Kidney capillary endothelial cell (primary cell): Measurements from ENCODE around the gene FAM131C.
"Not testable (repeated sequence)": the region's sequence is repeated elsewhere in the genome, so short reads cannot be mapped to it uniquely, and the experiment has no call there.

Experiments
- DNase-seq: peaks from one replicate; pipeline ENCODE4 v3.0.0-alpha.2; 2018; ENCODE audit warnings: low spot score

FAM131C gene

DNA sequence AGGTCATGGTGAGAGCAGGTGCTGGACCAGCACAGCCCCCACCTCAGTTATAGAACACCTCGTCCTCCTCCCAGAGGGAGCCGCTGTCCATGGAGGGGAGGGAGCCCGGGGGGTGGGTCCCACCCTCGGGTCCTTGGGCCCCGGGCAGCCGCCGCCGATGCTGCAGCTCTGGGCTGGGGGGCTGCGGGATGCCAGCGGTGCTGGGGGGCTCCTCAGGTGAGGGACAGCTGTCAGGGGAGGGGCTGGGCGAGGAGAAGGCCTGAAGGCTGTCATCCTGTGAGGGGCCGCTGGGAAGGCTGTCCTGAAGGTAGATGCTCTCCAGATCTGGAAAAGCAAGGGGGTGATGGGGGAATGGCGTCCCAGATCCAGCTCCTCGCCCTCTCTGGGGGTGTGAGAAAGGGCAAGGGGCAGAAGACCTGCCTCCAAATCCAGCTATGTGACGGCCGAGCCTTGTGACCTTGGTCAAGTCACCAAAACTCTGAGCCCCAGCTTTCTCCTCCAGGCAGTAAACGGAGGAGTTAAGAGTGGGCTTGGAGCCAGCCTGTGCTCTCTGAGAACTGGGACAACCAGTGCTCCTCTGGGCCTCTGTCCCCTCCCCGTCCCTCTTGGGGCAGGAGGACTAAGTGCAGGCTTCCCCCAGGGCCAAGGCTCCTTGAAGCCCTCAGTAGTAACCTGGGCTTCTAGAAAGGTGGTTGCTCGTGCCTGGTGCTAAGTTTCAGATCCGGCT lies 14.9 kb downstream of the FAM131C start:
- not testable (repeated sequence) for DNase-seq

DNA sequence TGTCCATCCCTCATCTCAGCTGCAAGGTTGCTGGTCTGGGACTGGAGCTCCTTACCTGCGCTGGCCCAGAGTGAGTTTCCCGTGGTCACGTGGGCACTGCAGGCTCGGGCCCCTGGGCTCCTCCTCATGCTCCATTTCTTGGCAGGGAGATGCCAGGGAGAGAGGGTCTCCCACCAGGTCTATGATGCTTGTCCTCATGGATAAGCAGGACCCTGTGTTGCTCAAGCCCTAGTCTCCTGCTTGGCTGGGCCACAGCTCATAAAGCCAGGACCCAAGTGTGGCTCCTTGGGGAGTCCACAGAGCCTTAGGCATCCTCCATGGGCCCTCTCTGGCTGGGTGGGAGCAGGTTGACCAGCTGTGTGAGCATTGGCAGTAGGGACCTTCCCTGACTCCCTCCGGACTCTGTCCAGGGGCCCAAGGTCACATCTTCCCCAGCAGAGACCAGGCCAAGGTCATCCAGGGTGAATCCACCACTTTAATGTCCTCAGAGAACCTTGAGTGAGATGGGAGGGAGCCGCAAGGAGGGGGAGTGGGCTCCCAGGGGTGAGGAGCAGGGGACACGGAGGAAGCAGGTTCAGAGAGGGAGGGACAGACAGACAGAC lies 16.0 kb downstream of the FAM131C start:
- DNase-seq = not testable (repeated sequence)

DNA sequence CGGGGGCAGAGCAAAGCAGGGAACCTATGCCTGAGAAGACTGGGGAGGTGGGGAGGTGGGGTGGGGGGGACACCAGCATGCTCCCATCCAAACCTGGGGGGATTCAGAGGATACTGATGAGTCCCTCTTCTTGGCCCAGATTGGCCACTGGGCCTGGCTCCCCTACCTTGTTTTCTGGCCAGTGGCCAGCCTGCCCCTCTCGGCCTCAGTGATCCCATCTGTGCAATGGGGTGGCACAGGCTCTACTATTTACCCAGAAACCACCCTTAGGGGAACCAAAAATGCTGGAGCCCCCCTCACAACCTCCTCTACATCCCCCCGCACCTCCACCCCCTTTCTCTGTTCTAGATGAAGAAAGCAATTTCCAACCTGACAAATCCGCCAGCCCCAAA lies 16.9 kb downstream of the FAM131C start:
- DNase-seq = not testable (repeated sequence)

DNA sequence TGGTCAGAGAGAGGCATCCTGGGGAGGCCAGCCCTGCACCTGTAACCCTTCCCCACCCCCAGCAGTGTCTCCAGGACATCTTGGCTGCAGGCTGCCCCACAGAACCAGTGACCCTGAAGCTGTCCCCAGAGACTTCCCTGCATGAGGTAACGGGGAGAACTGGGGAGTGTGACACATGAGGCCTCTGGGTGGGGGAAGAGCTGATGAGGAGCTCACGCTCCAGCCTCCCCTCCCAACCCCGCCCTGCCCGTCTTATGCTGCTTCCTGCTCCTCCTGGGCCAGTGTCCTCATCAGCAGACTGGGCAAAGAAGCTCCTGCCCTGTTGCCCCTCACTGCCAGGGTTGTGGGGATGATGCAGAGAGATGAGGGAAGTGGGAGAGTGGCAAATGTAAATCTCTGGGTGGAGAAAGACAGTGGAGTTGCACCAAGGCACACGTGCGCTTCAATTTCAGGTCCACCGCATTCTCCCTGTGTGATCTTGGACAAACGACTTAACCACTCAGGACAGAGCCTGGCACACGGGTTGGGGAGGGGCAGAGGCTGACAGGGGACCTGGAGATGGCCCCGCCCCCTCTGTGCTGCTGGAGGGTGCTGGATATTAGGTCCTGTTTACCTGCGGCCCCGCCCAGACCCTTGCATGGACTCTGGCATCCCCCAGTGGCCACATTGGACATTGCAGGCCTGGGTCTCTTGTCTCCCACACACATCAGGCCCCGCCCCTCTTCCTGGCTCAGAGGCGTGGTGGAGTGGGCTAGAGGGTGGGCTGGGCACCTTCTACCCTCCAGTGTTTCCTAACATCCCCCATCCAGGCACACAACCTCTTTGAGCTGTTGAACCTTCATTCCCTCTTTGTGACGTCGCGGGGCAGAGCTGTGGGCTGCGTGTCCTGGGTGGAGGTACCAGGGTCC lies 17.6 kb downstream of the FAM131C start:
- no peak for DNase-seq

DNA sequence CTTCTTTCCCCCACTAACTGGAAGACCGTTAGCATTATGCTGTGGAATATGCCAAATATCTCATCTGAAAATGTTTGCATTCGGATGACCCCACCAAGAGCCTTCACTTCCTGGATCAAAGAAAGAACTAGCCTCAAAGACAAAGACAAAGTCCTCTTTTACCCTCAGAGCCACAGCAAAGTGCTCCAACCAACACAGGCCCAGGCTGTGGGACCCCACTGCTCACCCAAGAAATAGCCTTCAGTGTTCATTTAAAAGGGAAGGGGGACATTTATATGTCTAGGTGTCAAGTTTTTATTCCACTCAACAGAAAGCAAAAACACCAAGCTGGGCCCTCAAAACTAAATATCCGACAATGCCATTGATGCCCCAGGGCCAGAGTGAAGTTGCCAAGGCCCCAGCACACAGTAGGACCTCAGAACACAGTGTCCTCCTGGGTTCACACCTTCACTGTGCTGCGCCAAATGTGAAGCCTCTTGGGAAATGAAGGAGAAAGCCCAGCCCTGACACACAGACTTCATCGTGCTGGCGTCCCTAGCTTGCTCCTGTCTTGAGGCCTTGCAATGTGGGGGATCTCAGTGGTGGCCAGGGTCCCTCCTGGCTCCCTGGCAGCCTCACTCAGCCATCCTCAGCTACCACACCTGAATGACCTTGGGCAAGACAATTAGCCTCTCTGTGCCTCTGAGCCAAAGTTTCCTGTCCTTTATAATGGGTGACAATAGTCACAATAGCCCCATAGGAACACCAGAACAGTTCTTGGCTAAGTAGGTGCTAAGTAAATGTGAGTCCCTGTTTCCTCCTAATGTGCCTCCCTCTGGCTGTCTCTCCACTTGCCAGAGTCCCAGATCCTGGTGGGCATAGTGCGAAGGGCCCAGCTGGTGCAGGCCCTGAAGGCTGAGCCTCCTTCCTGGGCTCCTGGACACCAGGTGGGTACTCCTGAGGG lies 18.6 kb downstream of the FAM131C start:
- no peak for DNase-seq

DNA sequence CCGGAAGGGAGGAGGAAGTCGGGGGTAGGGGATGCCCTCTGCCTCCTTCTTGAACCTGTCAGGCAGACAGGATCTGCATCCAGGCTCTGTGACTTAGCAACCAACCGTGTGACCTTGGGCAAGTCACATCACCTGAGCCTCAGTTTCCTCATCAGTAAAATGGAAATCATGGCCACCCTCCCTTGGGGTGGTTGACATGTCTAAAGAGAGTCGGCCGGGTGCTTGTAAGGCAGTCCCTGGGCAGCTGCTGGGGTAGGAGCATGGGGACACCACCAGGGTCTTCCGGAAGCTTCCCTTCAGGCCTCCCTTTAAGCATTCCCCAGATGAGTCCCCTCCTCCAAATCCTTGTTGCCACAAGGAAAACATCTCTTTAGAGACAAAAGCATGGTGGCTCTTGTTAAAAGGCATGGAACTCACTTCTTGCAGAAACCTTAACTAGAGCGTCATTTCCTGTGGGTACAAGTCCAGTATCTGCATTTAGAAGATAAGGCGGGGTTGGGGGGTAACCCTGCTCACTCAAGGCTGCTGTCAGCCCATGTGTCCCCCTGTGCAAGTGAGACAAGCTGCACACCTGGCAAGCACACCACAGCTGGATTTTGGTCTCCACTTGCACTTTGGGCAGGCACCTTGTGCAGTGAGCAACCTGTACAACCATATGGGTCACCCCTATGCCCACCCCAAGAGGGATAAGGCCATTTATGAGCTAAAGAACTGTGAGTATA lies 19.5 kb downstream of the FAM131C start:
- no peak for DNase-seq

DNA sequence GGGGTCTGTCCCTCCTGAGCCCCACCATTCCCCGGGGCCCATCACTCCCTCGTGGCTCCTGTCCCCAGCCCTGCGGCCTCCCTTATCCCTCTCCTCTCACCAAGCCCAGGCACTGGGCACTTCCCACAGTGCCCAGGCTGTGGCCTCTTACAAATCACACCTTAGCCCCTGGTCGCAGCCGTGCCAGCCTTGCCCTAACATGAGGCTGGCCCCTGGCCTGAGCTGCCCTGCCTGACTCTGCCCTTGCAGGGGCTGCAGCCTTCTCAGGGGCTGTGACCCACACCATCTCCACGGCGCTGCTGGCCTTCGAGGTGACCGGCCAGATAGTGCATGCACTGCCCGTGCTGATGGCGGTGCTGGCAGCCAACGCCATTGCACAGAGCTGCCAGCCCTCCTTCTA lies 21.5 kb downstream of the FAM131C start:
- not testable (repeated sequence) for DNase-seq

DNA sequence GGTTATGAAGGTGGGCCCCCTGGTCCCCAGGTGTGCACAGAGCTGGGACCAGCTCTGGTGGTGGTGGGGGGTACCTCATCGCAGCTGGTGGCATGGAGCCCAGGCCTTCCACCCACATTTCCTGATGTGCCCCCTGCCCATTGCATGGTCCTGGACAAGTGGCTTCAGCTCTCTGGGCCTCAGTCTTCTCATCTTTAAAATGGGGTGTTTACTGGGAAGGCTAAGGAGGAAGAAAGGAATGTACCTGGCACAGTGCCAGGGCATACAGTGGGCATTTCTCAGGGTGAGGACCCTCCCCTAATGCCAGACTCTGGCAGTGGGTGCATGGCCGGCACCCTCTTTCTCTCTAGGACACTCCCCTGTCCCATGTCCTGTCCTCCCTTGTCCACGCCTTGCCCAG lies 22.4 kb downstream of the FAM131C start:
- no peak for DNase-seq

DNA sequence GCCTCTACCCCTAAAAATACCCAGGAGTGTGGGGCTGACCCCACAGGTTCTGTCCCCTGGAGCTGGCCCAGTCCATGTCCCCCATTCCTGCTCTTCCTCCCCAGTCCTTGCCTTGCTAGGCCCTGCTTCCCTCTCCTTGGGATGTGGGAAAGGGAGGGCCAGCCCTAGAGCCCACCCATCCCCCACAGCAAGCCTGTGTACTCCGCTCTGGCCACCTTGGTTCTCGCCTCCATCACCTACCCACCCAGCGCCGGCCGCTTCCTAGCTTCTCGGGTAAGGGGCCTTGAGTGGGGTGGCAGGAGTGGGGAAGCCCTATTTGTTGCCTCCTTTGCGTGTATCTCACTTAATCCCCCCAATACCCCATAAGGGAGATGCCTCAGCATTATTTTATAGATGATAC lies 23.1 kb downstream of the FAM131C start:
- DNase-seq = no peak

DNA sequence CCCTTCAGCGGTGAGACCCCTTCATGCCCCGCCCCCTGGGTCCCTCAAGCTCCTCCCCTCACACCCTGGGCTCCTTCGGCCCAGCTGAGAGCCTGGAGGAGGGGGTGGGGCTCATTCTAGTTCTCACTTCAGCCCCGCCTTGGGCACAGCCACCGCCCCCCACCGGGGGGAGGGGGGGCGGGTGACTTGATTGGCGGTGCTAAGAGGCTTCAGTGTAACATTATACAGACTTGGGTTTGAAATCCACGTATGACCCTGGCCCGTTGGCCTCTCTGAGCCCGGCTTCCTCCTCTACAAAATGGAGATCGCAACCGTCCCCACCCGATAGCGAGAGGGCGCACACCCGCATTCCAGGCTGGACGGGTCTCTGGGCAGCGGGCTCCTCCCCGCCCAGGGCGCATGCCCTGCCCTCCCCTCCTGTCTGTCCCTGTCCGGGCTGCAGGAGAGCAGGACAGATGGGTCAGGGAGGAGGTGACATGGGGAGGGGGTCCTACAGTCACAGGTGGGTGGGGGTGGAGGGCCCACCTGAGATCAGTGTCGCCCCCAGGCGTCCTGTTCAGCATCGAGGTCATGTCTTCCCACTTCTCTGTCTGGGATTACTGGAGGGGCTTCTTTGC lies 24.8 kb downstream of the FAM131C start:
- no peak for DNase-seq

DNA sequence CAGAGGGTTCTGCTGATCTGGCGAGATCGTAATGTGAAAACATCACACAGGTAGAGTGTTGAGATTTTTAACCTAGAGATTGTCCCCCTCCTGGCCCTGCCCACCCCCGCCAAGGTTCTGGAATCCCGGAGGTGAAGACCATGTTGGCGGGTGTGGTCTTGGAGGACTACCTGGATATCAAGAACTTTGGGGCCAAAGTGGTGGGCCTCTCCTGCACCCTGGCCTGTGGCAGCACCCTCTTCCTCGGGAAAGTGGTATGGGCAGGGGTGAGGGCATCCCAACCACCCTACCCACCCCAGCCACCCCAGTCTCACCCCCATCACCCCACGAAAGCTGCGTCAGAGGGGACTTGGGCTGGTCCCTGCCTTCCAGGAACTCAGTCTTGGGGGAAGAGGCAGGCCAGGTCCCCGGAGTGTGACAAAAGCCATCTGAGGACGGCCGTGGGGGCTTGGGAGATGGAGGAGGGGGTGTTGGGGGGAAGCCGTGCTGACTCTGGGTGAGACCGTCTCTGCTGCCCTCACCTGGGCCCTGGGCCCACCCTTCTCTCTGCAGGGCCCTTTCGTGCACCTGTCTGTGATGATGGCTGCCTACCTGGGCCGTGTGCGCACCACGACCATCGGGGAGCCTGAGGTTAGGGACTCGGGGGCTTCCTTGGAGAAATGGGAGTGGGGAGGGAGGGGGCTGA lies 25.5 kb downstream of the FAM131C start:
- no peak for DNase-seq

DNA sequence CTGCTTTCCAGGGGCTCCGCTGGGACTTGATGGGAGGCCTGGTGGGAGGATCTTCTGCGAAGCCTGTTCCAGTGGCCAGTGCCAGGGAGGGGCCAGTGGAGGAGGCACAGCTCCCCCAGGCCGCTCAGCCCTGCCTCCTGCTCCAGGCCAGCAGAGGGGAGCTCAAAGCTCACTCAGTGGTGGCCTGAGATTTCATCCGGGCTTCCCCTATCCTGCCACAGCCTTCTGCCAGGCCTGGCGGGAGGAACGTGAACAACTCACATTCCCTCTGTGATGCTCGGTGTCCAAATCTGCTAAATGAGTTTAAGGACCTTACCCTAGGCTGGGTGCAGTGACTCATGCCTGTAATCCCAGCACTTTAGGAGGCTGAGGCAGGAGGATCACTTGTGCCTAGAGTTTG lies 26.6 kb downstream of the FAM131C start:
- no peak for DNase-seq

DNA sequence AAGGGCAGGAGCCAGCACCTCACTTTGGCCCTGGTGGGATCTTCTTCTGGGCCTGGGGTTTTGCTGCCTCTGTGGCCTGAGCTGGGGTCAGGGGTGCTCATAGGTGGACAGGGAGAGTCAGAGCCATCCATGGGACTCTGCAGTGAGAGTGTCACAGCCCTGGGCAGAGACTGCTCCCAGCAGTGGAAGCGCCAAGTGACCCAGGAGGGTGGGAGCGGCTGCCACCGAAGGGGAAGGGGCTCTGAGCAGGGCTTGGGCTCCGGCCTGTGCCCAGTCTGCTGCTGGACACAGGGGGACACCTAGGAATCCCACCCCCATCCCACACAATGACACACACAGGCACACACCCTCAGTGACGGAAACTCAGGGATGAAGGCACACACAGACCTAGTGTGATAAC lies 29.5 kb downstream of the FAM131C start:
- no peak for DNase-seq

DNA sequence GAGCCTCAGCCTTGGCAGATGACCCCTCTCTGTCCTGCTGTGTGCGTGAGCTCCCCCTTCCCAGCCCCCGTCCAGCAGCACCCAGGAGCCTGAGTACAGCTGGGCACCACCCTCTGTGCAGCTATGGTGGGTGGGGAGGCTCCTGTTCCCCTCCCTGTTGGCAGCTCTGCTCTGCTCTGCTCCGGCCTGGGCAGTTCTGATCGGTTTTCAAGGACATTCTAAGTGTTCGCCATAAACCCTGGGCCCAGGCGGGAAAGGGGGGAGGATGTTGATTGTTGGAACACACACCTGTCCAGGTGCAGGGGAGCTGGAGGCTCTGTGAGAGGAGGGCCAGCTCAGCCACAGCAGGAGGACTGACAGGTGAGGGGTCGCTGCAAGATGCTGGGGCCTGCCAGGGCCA lies 29.9 kb downstream of the FAM131C start, which contains the start of gene CLCNKB:
CLCNKB (plus strand) TSS at position 262 of the 400 bp plus-strand sequence. CDS start 711 bp downstream, outside the sequence.
- DNase-seq = no peak

DNA sequence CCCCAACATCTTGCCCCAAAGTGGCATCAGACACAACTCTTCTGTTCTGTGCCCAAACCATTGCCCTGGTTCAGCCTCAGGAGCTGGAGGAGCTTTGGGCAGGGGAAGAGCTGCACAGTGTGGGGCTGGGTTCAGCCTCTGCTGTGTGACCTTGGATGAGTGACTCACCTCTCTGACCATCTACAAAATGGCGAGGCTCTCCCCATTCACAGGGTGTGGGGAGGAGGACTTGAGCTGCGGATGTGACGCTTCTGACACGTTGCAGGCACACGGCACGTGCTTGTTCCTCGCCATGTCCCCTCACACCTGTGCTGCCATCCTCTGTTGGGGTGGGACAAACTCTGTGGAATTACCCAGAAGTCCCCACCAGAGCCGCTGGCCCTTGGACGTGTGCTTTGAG lies 30.8 kb downstream of the FAM131C start:
- not testable (repeated sequence) for DNase-seq

DNA sequence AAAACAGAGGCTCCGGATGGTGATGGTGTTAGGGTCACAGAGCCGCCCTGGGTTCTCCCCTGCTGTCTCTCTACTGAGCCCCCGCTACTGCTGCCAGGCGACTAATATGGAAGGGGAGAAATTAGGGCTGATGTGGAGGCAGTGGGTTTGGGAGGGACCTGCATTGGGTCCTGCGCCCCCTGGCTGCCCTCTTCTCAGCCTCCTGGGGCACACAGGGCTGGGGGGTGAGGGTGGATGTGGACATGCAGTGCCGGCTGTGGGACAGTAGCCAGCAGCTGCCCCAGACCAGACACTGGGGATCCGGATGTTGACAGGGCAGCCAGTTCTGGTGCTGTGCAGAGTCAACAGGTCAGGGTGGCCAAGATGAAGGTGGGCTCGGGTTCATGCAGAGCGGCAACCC lies 31.4 kb downstream of the FAM131C start:
- DNase-seq = no peak

DNA sequence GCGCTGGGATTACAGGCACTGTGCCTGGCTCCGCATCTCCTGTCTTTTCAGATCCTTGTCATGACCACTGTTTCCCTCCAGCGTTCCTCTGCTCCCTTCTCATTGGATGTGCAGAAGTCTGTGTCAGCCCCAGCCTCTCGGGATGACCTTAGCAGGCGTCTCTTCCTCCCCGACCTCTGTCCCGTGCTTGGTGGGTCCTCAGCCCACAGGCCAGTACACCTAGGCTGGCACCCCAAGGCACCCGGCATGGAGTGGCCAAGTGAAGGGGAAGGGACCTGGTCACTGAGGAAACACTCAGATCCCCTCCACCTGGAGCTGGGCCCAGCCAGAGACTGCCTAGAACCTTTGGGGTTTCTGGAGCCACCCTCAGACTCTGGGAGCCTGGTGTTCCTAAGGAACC lies 32.3 kb downstream of the FAM131C start:
- DNase-seq = no peak

DNA sequence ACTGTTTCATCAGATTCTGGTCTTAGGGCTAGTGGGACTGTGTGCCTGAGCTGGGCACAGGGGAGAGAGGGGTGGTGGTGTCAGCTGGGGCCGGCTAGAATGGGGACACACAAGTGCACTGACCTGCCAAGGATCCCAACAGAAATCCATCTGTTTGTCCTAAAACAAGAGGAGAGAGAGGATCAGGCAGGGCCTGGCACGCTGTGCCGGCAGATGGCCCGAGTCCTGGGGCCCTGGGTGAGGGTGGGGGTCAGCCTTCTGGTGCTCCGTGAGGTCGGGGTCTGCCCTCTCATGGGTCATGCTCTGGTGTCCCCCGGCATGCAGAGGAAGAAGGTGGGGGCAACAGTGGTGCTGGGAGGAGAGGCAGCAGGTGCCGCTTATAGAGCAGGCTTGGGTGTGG lies 33.6 kb downstream of the FAM131C start:
- DNase-seq = not testable (repeated sequence)

DNA sequence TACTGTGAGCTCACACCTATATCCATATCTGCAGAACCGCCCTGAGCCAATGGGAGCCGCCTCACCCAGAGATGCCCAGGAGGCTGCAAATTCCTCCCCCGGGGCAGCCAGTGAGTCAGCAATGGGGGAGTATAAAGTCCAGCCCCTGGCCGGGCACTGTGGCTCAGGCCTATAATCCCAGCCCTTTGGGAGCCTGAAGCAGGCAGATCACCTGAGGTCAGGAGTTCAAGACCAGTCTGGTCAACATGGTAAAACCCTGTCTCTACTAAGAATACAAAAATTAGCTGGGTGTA lies 34.9 kb downstream of the FAM131C start:
- no peak for DNase-seq

DNA sequence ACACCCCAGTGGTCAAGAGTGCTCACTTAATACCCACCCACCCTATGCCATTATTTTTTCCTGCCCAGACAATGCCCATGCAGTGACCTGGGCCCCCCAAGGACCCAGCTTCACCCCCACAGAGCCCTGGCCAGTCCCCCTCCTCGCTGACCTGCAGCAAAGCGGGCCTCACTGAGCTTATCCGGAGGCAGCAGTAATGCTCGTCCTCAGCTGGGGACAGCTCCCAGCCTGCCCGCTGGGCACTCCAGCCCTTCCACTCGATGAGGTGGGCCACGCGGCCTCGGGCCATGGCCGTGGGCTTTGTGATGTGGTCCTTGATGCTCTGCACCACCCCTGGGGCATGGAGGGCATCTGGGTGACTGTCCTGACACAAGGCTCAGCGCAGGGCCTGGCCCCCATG lies 37.0 kb downstream of the FAM131C start:
- not testable (repeated sequence) for DNase-seq
